ENCODE data around the gene FZR1. TPM values are rescaled to one million over a fixed set of nuclear protein-coding genes. Genes with fewer than 3 reads are reported as not detected.

Gene FZR1
- total and polyA plus RNA-seq, 2 of the 13 experiments (the other 11 are each of a cell fraction or from before 2014, with no cell fraction given): 29.0 to 30.8 TPM

DNA sequence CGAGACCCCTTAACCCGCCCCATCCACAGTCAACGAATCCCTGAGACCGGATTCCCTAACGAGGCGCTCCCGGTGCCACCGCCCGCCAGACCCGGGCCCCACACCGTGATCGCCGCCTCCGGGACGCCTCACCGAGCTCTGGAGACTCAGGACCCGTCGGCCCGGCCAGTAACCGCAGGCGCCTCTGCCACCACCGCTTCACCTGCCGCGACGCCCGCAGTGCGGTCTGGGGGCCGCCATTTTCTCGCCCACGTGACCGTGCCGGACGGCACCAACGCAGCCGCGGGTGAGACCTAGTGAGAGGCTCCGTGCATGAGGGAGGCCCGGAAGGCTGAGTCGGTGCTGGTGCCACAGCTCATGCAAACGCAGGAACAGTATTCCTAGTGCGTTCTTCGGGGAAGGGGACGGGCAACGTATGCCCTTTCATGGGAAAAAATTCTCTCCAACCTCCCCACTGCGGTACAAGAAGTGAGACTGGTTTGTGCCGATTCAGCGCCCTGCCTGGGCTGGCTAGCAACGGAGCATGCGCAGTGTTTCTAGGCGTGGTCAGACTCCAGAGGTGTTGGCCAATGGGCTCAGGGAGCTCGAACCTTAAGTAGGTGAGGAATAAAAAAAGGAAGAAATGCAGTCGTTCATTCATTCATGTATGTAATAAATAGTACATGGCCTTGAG is 5.5 kb upstream of the FZR1 start, which contains the start of gene DOHH (continued):
- TF ChIP-seq, protein P1, sequence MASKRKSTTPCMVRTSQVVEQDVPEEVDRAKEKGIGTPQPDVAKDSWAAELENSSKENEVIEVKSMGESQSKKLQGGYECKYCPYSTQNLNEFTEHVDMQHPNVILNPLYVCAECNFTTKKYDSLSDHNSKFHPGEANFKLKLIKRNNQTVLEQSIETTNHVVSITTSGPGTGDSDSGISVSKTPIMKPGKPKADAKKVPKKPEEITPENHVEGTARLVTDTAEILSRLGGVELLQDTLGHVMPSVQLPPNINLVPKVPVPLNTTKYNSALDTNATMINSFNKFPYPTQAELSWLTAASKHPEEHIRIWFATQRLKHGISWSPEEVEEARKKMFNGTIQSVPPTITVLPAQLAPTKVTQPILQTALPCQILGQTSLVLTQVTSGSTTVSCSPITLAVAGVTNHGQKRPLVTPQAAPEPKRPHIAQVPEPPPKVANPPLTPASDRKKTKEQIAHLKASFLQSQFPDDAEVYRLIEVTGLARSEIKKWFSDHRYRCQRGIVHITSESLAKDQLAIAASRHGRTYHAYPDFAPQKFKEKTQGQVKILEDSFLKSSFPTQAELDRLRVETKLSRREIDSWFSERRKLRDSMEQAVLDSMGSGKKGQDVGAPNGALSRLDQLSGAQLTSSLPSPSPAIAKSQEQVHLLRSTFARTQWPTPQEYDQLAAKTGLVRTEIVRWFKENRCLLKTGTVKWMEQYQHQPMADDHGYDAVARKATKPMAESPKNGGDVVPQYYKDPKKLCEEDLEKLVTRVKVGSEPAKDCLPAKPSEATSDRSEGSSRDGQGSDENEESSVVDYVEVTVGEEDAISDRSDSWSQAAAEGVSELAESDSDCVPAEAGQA (IDR thresholded peaks at IDR 0.05; ENCODE audit: low read depth): peak; percentile 66; the same call in 1 of the 2 replicates
- TF ChIP-seq, protein P1 (CRISPR knock-in tag; IDR thresholded peaks at IDR 0.05; ENCODE audit: borderline replicate concordance): no peak
- TF ChIP-seq NCOA1 (CRISPR knock-in tag; IDR thresholded peaks at IDR 0.05) (no peak), ZNF572 (CRISPR knock-in tag; IDR thresholded peaks at IDR 0.05) (no peak), ZNF720 (CRISPR knock-in tag; IDR thresholded peaks at IDR 0.05) (no peak), PLRG1 (conservative IDR thresholded peaks at IDR 0.05) (no peak), REXO4 (CRISPR knock-in tag; IDR thresholded peaks at IDR 0.05; ENCODE audit: borderline replicate concordance) (0 out of 2 replicates have a peak, but pooled peaks have one; percentile 61), SMYD3 (CRISPR knock-in tag; IDR thresholded peaks at IDR 0.05) (no peak), GMEB1 (CRISPR knock-in tag; IDR thresholded peaks at IDR 0.05; ENCODE audit: borderline replicate concordance) (peak; percentile 71), FOXJ3 (CRISPR knock-in tag; IDR thresholded peaks at IDR 0.05; ENCODE audit: borderline replicate concordance) (no peak), ZNF431 (CRISPR knock-in tag; IDR thresholded peaks at IDR 0.05; ENCODE audit: borderline replicate concordance, low read depth) (no peak), ZNF460 (CRISPR knock-in tag; IDR thresholded peaks at IDR 0.05; ENCODE audit: borderline replicate concordance) (no peak), NR2C2 (CRISPR knock-in tag; IDR thresholded peaks at IDR 0.05; ENCODE audit: borderline replicate concordance) (peak; percentile 73), TAF1 (CRISPR knock-in tag; IDR thresholded peaks at IDR 0.05) (peak; percentile 100), ZNF781 (CRISPR knock-in tag; IDR thresholded peaks at IDR 0.05; ENCODE audit: borderline replicate concordance, not compliant biosample characterization) (peak; percentile 64), KLF12 (CRISPR knock-in tag; IDR thresholded peaks at IDR 0.05; ENCODE audit: borderline replicate concordance) (0 out of 2 replicates have a peak, but pooled peaks have one; percentile 32)
- TF ChIP-seq, protein P2, sequence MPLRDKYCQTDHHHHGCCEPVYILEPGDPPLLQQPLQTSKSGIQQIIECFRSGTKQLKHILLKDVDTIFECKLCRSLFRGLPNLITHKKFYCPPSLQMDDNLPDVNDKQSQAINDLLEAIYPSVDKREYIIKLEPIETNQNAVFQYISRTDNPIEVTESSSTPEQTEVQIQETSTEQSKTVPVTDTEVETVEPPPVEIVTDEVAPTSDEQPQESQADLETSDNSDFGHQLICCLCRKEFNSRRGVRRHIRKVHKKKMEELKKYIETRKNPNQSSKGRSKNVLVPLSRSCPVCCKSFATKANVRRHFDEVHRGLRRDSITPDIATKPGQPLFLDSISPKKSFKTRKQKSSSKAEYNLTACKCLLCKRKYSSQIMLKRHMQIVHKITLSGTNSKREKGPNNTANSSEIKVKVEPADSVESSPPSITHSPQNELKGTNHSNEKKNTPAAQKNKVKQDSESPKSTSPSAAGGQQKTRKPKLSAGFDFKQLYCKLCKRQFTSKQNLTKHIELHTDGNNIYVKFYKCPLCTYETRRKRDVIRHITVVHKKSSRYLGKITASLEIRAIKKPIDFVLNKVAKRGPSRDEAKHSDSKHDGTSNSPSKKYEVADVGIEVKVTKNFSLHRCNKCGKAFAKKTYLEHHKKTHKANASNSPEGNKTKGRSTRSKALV (CRISPR knock-in tag; IDR thresholded peaks at IDR 0.05): no peak
- TF ChIP-seq, protein P3, sequence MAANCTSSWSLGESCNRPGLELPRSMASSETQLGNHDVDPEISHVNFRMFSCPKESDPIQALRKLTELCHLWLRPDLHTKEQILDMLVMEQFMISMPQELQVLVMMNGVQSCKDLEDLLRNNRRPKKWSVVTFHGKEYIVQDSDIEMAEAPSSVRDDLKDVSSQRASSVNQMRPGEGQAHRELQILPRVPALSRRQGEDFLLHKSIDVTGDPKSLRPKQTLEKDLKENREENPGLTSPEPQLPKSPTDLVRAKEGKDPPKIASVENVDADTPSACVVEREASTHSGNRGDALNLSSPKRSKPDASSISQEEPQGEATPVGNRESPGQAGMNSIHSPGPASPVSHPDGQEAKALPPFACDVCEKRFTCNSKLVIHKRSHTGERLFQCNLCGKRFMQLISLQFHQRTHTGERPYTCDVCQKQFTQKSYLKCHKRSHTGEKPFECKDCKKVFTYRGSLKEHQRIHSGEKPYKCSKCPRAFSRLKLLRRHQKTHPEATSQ (CRISPR knock-in tag; IDR thresholded peaks at IDR 0.05; ENCODE audit: borderline replicate concordance): no peak

Measured in HepG2 (cell line).